ENCODE data around the gene SSPN. TPM values are rescaled to one million over a fixed set of nuclear protein-coding genes. Genes with fewer than 3 reads are reported as not detected.

SSPN gene
- total RNA-seq, result 1 to 10 TPM; 2.0 to 3.1 TPM

GRCh38 chr12:26195250-26195640 lies at the start of gene SSPN:
SSPN (plus strand) TSS chr12:26195573; CDS start chr12:26195673, 100 bp downstream.

Other genes with a start within 250 kb of the SSPN start
- 10 to 100 TPM; 49.0 to 58.8 TPM for gene RASSF8, start 236.9 kb upstream of the SSPN start, total RNA-seq
- 10 to 100 TPM; 29.0 to 52.0 TPM for gene BHLHE41, start 70.5 kb upstream of the SSPN start, total RNA-seq